Measurements from ENCODE around the gene ZNG1B.
"Not testable (repeated sequence)": the region's sequence is repeated elsewhere in the genome, so short reads cannot be mapped to it uniquely, and the experiment has no call there.

GRCh38 chr2:113511859-113512258 is 74.4 kb downstream of the ZNG1B start:
- TF ChIP-seq MAZ (IDR thresholded peaks at IDR 0.05; ENCODE audit: borderline replicate concordance, low read depth, low read length); MAZ (CRISPR knock-in tag; IDR thresholded peaks at IDR 0.05; ENCODE audit: low read depth); EP300 (IDR thresholded peaks at IDR 0.05; ENCODE audit: low read depth in 2 of 2, low read length in 2 of 2); EP300 (CRISPR knock-in tag; IDR thresholded peaks at IDR 0.05; ENCODE audit: borderline replicate concordance); CTCF (CRISPR knock-in tag; IDR thresholded peaks at IDR 0.05): not testable (repeated sequence)
